ENCODE measurements around the gene TMEM150B.

DNA sequence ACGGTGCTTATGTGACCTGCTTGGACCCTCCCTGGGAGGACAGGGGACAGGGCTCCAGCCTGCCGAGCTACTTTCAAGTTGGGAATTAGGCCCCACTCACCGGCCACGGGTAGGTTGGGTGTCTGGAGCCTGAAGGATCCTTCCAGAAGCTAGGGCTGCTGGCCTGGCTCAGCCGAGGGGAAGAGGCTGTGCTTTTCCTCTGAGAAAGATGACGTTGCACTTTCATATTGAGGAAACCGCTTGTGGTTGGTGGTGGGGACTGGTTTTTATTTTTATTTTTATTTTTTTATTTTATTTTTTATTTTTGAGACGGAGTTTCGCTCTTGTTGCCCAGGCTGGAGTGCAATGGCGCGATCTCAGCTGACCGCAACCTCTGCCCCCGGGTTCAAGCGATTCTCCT, at the start of gene TMEM150B:
- TF ChIP-seq, protein P1, sequence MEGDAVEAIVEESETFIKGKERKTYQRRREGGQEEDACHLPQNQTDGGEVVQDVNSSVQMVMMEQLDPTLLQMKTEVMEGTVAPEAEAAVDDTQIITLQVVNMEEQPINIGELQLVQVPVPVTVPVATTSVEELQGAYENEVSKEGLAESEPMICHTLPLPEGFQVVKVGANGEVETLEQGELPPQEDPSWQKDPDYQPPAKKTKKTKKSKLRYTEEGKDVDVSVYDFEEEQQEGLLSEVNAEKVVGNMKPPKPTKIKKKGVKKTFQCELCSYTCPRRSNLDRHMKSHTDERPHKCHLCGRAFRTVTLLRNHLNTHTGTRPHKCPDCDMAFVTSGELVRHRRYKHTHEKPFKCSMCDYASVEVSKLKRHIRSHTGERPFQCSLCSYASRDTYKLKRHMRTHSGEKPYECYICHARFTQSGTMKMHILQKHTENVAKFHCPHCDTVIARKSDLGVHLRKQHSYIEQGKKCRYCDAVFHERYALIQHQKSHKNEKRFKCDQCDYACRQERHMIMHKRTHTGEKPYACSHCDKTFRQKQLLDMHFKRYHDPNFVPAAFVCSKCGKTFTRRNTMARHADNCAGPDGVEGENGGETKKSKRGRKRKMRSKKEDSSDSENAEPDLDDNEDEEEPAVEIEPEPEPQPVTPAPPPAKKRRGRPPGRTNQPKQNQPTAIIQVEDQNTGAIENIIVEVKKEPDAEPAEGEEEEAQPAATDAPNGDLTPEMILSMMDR (IDR thresholded peaks at IDR 0.05; ENCODE audit: low read length): no peak
- TF ChIP-seq EZH2 (IDR thresholded peaks at IDR 0.05; ENCODE audit: borderline replicate concordance, low read length): no peak

Data from OCI-LY1 (cell line).